ENCODE results near the gene FRYL.

FRYL gene

GRCh38 chr4:48680848-48681568, 99.1 kb downstream of the FRYL start:
- H3K4me3 ChIP-seq (ENCODE audit: control insufficient read depth, low read depth, low read length), result no peak overlapping the region
- DNase-seq (ENCODE audit: low read depth), result no peak
- TF ChIP-seq, protein P1, sequence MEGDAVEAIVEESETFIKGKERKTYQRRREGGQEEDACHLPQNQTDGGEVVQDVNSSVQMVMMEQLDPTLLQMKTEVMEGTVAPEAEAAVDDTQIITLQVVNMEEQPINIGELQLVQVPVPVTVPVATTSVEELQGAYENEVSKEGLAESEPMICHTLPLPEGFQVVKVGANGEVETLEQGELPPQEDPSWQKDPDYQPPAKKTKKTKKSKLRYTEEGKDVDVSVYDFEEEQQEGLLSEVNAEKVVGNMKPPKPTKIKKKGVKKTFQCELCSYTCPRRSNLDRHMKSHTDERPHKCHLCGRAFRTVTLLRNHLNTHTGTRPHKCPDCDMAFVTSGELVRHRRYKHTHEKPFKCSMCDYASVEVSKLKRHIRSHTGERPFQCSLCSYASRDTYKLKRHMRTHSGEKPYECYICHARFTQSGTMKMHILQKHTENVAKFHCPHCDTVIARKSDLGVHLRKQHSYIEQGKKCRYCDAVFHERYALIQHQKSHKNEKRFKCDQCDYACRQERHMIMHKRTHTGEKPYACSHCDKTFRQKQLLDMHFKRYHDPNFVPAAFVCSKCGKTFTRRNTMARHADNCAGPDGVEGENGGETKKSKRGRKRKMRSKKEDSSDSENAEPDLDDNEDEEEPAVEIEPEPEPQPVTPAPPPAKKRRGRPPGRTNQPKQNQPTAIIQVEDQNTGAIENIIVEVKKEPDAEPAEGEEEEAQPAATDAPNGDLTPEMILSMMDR (IDR thresholded peaks at IDR 0.05; ENCODE audit: control insufficient read depth, insufficient read depth, low read depth, low read length, missing control alignments), result no peak

- TF ChIP-seq, protein P1 (IDR thresholded peaks at IDR 0.05; ENCODE audit: control insufficient read depth, insufficient read depth, low read depth, low read length, missing control alignments), result no peak
- no peak overlapping the region for H3K4me3 ChIP-seq (ENCODE audit: control insufficient read depth, low read depth, low read length)
- no peak for DNase-seq (ENCODE audit: low read depth)
Observed at GRCh38 chr4:48673537-48673936, 106.5 kb downstream of the FRYL start.

- TF ChIP-seq, protein P1 (IDR thresholded peaks at IDR 0.05; ENCODE audit: control insufficient read depth, insufficient read depth, low read depth, low read length, missing control alignments), result no peak
- no peak overlapping the region for H3K4me3 ChIP-seq (ENCODE audit: control insufficient read depth, low read depth, low read length)
- DNase-seq (ENCODE audit: low read depth), result no peak
Observed at GRCh38 chr4:48670587-48670986, 109.5 kb downstream of the FRYL start.

DNA sequence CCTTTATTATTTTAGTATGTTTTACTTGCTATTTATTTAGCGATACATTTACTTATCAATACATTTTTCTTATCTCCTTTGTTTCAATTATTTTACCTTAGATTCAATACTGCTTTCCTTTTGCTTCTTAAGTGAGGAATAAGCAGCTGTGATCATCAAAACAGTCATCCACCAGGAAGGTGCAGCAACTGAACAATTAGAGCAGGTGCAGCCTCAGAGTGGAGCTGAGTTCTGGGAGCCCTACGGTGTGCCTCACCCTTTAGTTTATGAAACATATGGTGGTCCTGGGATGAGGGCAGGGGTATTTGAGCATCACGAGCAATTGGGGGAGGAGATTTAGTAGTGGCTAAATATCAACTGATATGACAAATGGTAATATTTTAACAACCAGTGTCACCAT, 111.0 kb downstream of the FRYL start:
- TF ChIP-seq, protein P1 (IDR thresholded peaks at IDR 0.05; ENCODE audit: control insufficient read depth, insufficient read depth, low read depth, low read length, missing control alignments), result no peak
- DNase-seq (ENCODE audit: low read depth), result no peak
- H3K4me3 ChIP-seq (ENCODE audit: control insufficient read depth, low read depth, low read length), result no peak overlapping the region

DNA sequence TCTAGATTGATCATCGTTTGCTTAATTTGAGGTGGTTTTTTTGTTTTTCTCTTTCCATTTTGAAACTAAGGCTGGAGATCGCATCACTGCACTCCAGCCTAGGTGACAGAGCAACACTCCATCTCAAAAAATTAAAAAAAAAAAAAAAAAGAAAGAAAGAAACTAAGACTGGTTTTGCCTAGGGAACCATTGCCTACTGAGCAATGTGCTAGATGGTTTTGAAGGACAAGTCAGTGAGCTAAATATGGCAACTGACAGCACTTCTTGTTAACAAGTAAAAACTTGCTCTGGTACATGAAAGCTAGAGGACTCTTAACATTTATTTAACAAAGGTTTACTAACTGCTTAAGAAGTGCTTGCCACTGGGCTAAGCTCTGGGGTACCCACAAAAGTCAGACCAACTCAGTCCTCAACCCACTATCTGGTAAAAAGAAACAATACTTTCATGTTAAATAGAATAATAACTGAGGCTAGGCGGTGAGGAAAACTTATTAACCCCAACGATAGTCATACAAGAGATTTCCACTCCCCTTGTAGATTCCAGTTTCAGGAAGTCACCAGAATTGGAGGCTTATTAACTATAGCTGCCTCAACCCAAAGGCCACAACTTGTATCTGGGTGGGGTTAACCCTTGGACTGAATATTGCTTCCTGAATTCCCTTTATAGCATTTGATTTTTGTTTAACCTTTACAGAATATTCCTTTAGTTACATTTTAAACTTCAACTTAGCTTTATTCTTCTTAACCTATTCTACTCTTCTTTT, 111.6 kb downstream of the FRYL start:
- no peak for DNase-seq (ENCODE audit: low read depth)
- H3K4me3 ChIP-seq (ENCODE audit: control insufficient read depth, low read depth, low read length), result no peak overlapping the region
- TF ChIP-seq, protein P1 (IDR thresholded peaks at IDR 0.05; ENCODE audit: control insufficient read depth, insufficient read depth, low read depth, low read length, missing control alignments), result no peak

DNA sequence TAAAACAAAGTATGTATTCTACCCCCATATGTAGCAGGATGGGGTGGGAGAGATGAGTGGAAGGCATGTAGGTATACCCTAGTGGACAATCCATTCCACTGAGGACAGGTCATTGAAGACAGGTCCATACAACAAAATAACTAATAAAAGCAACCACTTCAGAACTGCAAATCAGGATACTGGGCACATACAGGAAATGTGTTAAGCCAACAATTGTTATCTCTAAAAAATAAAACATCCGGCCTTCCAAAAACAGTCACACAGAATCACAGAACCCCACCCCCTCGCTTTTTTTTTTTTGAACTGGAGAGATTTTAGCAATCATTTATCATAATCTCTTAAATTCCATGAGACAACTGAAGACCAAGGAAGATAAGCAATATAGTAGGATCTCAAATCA, 112.9 kb downstream of the FRYL start:
- no peak overlapping the region for H3K4me3 ChIP-seq (ENCODE audit: control insufficient read depth, low read depth, low read length)
- TF ChIP-seq, protein P1 (IDR thresholded peaks at IDR 0.05; ENCODE audit: control insufficient read depth, insufficient read depth, low read depth, low read length, missing control alignments), result no peak
- DNase-seq (ENCODE audit: low read depth), result no peak

All from AG09309 (cell line).